GM13977 (cell line): ENCODE results near the gene CSMD2.

Experiments
- DNase-seq: peaks from one replicate; pipeline ENCODE4 v3.0.0; 2012; ENCODE audit warnings: low spot score
- CTCF ChIP-seq: IDR thresholded peaks from 2 replicates; pipeline ENCODE4 v1.5.1; 2012; ENCODE audit warnings: mild to moderate bottlenecking, control low read depth; ENCODE audit not compliant: insufficient read depth; ENCODE audit errors: extremely low read depth, missing control alignments
- in situ Hi-C: fragments of 300-500 bp; cut with MboI; formaldehyde crosslinking; loops from one replicate; pipeline ENCODE4 v1.12.0; 2022; ENCODE audit warnings: low sequenced_read_pairs, low pct_unique_long_range_greater_than_20kb, mixed read lengths, inconsistent platforms; ENCODE audit not compliant: unreplicated experiment

CSMD2 gene

DNA sequence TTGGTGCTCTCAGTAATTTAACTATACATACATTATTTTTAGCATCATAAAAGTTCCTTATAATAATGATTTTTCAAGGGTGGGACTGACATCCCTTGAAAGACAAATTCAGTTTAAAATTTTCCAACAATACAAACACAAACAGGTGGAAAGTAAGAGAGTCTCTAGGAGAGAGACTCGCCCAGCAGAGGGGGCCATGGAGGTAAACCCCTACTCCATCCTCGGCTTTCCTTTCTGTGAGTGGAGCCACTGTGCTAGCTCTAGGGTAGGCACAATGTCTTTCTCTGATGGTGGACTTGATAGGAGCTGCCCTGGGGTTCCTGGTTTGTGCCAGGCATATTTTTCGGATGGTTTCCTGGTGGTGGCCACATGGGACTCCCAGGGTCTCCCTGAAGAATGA lies 8.3 kb downstream of the CSMD2 start:
- DNase-seq: no peak
- in situ Hi-C loops: no loop called here
- peak; percentile 17 for TF ChIP-seq CTCF

- in situ Hi-C loops: no loop called here
- no peak for DNase-seq
- no peak for TF ChIP-seq CTCF
Measured at GRCh38 chr1:34155860-34156259, 9.2 kb downstream of the CSMD2 start.

- in situ Hi-C loops: no loop called here
- no peak for TF ChIP-seq CTCF
- no peak for DNase-seq
Measured at GRCh38 chr1:34153246-34153645, 11.8 kb downstream of the CSMD2 start.

DNA sequence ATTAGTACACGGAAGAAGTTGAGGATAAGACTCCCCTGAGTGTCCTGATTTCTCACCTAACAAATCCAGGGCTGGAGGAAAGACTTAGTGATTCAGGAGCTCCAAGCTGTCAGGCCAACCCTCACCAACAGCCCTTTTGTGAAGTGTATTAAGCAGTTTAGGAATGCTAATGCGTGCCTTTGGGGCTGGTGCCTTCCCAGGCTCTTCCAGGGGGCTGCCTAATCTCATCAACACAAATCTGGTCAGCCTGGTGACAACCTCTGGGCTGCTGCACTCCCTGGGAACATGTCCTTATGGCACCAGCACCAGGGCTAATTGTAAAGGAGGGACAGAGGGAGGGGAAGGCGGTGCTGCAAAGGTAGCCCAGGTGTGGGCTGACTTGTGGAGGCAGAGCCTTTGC lies 15.5 kb downstream of the CSMD2 start:
- in situ Hi-C loops: no loop called here
- DNase-seq: no peak
- TF ChIP-seq CTCF: no peak

DNA sequence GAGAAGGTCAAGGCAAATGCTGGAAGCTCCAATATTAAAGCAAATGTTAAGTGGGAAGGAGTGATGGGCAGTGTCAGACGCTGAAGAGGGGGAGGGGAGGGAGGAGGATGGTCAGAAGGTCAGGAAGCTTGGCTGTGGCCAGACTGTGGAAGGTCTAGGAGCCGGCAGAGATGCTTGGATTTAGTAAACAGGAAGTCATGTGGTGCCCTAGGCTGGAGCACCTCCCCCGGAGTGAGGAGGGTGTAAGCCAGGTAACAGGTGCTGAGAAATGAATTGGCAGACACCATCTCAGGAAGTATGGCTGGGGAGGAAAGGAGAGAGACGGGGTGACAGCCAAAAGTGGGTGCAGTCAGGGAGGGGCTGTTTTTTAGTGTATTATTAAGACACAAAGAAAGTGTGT lies 17.7 kb downstream of the CSMD2 start:
- no peak for DNase-seq
- in situ Hi-C loops: no loop called here
- no peak for TF ChIP-seq CTCF

DNA sequence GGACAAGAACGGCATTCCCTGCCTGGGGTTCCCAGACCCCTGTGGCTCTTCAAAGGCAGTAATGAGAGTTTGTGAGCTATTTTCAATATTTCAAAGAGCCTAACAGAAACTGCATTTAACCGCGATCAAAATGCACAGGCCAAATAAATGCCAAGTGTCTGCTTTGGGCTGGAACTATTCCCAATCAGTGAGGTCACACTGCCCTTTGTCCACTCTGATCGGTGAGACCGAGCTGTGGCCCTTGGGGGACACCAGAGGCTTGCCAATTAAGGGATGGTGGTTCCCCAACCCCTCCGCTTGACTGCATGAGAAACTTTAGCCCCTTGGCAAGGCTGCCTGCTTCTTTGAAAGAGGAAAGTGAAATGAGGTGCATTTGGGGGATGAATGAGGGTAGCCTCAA lies 20.3 kb downstream of the CSMD2 start:
- TF ChIP-seq CTCF: no peak
- DNase-seq: no peak
- in situ Hi-C loops: no loop called here

DNA sequence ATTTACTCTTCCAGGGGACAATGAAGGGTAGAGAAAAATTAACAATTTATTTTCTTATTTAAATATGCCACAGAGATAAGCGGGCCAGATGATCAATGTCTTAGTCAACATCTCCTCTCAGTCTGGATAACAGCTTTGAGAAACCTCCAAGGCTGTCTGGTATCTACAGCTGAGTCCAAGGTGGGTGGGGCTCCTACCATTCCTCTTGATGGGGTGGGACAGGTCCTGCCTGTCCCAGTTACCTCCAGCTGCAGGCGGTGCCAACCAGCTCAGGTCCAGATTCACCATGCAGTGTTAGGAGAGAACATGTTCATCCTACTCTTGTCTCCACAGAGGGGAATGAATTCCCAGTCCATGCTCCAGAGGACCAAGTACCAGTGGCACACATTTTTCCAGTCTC lies 21.1 kb downstream of the CSMD2 start:
- TF ChIP-seq CTCF: no peak
- DNase-seq: no peak
- in situ Hi-C loops: no loop called here
